Measurements from ENCODE around the gene JUP. TPM values are rescaled to one million over a fixed set of nuclear protein-coding genes. Genes with fewer than 3 reads are reported as not detected.

JUP gene
- total and polyA plus RNA-seq, 2 of the 4 experiments (the other 2 are of a cell fraction) = 12.9 to 27.3 TPM

- H3K14ac ChIP-seq (replicated peaks; ENCODE audit: low read depth, low read length) = no peak overlapping the region
- in situ Hi-C loops (cut with MboI; ENCODE audit: low sequenced_read_pairs) (no loop called here), intact Hi-C loops (cut with micrococcal nuclease) (no loop called here), dilution Hi-C loops (cut with HindIII; ENCODE audit: low sequenced_read_pairs, unreplicated experiment) (no loop called here)
- no peak overlapping the region for H2BK20ac ChIP-seq (ENCODE audit: low read depth, low read length)
- 0 out of 2 replicates have a peak, but pooled peaks cover 7% of the 10 kb centered on the region for H3K9me1 ChIP-seq (ENCODE audit: insufficient read depth, low read length)
- whole genome bisulfite sequencing, 2 experiments (ENCODE audit: extremely low coverage in 2 of 2, insufficient read length in 1 of 2) = 91% methylated on average over 3 of the region's 6 CpGs; no CpG with 5 or more reads in 1 of the 2 experiments
- no peak overlapping the region for H2AFZ ChIP-seq (replicated peaks; ENCODE audit: low read length, poor library complexity)
- ATAC-seq (ENCODE audit: low read depth) = no peak
- TF ChIP-seq RCOR1 (IDR thresholded peaks at IDR 0.05; ENCODE audit: insufficient replicate concordance, low read length) = no peak
- H4K5ac ChIP-seq (ENCODE audit: low read depth, low read length) = no peak overlapping the region
- H3K4me2 ChIP-seq (ENCODE audit: low read depth, low read length) = no peak overlapping the region
- no peak overlapping the region for H4K91ac ChIP-seq (ENCODE audit: insufficient read depth, low read depth, low read length)
- no peak for DNase-seq
- H3K18ac ChIP-seq (ENCODE audit: low read depth, low read length) = no peak overlapping the region
- H3K27me3 ChIP-seq (ENCODE audit: control insufficient read depth, insufficient read depth, low read length) = no peaks in the 10 kb centered on the region
- ChIA-PET POLR2A (ENCODE audit: unreplicated experiment) (no interaction called here), CTCF (no interaction called here)
- H2BK120ac ChIP-seq (ENCODE audit: low read depth, low read length) = no peak overlapping the region
- H4K8ac ChIP-seq (ENCODE audit: low read depth in 2 of 2, low read length in 2 of 2) = no peak overlapping the region
- H2BK15ac ChIP-seq (ENCODE audit: low read depth, low read length) = no peak overlapping the region
- H3K4ac ChIP-seq (ENCODE audit: low read depth, low read length) = no peak overlapping the region
- H3K9ac ChIP-seq (ENCODE audit: low read depth, low read length) = no peak overlapping the region
- no peaks in the 10 kb centered on the region for H3K4me1 ChIP-seq (ENCODE audit: control insufficient read depth, insufficient read depth, low read length)
- no peak overlapping the region for H3K23ac ChIP-seq (ENCODE audit: low read depth, low read length)
- H2AK9ac ChIP-seq (replicated peaks; ENCODE audit: low read depth, low read length, poor library complexity) = peak overlapping the region; percentile 50
- H3K9me3 ChIP-seq (ENCODE audit: control insufficient read depth, insufficient read depth, low read length) = no peaks in the 10 kb centered on the region
- no peak overlapping the region for H2BK5ac ChIP-seq (ENCODE audit: low read depth, low read length, poor library complexity, severe bottlenecking)
- no peak overlapping the region for H2AK5ac ChIP-seq (ENCODE audit: low read depth, low read length)
- no peak overlapping the region for H3K4me3 ChIP-seq (ENCODE audit: insufficient read depth, low read depth, low read length)
- no peak overlapping the region for H3K56ac ChIP-seq (ENCODE audit: extremely low read depth, insufficient read depth, low read length)
- H3K36me3 ChIP-seq (ENCODE audit: control insufficient read depth, insufficient read depth, low read length) = peaks cover 73% of the 10 kb centered on the region
- BruUV-seq (replicated peaks) = no TSS peak
- H3K79me1 ChIP-seq (ENCODE audit: low read depth in 1 of 2, low read length in 2 of 2) = no peaks in the 10 kb centered on the region
- no peak overlapping the region for H3K27ac ChIP-seq (ENCODE audit: insufficient read depth, low read length)
- peaks cover 3% of the 10 kb centered on the region; the same call in 1 of the 2 replicates for H4K20me1 ChIP-seq (ENCODE audit: insufficient read depth, low read length)
Measured at GRCh38 chr17:41760878-41761277, 25.6 kb downstream of the JUP start.
